ENCODE results near the gene DNAJC27.

DNAJC27 gene

DNA sequence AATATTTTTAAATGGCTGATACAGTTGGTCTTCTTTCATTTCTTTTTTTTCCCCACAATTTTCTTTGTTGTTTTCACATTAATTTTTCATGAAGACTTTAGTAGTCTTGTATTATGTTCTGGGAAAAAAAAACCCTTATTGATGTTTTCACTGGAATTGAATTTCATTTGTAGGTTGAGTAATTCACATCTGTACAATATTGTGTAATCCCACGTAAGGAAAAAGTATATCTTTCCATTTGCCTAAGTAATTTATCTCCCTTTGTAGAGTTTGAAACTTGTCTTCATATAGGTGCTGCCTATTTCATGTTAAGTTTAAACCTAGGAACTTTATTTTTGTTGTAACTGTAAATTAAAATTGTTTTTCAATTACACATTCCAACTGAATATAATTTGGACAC is 2.0 kb downstream of the DNAJC27 start:
- DNase-seq: no peak

DNA sequence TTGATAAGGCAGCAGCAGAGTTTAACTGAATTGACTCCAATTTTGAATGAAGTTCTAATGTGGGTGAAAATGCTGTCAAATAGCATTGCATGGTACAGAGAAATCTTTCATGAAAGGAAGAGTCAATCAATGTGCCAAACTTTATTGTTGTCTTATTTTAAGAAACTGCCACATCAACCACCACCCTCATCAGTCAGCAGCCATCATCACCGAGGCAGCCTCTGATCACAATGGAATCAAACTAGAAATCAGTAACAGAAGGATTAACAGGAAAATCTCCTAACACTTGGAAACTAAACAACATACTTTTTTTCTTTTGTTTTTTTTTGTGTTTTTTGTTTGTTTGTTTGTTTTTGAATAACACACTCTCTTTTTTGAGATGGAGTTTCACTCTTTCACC is 9.9 kb downstream of the DNAJC27 start:
- DNase-seq: no peak

DNA sequence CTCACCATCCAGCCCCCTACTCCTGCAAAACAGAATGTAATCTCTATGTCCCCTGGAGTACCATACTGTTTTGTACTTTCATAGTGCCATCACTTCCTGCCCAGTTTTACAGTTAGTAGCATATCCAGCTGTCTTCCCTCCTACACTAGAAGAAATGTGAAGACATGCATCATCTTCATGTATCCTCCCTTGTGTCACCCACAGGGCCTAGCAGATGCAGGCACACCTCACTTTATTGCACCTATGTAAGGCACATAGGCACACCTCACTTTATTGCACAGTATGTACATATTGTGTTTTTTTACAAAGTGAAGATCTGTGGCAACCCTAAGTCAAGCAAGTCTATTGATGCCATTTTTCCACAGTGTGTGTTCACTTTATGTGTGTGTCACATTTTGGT is 12.0 kb downstream of the DNAJC27 start:
- DNase-seq: no peak

DNA sequence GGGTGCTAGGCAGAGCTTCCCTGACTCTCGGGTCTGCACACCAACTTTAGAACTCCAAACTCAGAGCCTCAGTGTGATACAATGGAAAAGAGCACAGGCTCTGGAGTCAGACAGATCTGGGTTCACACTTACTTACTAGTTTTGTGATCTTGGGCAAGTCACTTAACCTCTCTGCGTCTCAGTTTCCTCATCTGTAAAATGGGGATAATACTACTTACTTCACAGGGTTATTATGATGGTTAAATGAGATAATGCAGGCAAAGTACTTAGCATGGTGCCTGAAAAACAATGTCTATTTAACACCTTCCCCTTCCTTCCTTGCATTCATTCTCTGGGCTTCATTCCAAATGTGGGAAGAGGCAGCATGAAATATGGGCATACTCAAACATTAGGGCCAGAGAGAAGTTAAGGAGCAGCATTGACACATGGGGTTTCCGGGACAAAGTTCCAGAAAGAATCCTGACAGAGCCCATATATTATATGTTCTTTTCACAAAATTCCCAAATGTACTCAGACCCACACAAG is 13.3 kb downstream of the DNAJC27 start:
- DNase-seq: no peak

DNA sequence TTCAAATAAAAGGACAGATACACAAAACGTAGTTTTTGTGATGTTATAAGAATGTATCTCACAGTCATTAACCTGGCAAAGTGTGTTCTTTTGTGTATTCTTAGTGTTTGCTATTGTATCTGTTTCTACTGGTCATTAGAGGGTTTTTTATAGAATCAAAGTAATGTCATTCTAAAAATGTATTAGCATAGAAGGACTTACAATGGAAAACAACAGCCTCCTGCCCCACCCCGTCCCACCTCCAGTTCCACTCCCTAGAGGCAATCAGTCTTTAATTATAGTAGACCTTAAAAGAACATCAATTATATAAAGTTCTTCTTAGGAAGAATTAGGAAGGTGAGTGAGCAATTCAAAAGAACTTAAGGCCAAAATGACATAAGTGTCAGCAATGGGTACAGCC is 13.8 kb downstream of the DNAJC27 start:
- DNase-seq: no peak

DNA sequence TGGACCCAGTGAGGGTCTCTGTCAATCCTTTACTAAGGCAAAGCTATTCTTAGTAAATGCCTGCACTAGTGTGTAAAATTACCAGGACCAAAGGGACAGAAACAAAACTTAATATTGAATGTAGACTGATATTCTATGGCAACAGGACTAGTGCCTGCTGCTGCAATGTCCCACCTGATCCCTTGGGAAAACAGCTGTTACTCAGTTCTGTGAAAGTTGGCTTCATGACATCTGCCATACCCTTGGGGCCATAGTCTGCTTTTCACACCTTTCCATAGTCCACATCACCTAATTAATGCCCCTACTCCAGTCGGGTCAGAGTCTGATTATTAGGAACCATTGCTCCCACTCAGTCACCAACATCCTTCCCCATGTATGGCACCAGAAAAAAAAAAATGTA is 14.5 kb downstream of the DNAJC27 start:
- DNase-seq: no peak

DNA sequence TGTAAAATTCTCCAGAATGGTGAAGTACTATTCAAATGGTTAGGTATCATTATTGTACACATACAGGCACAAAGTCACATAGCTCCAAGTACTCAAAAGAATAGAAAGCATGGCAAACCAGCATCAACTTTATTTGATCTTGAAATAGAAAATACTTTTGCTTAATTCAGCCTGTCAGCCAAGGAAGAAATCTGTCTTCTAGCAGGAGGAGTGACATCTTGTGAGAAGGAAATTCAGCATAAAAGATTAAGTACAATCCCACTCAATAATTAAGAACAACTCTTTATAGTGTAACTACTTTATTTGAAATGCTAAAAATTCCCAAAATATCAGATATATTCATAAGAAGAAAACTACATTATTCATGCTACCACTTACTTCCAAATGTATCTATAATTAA is 15.8 kb downstream of the DNAJC27 start:
- no peak for DNase-seq

DNA sequence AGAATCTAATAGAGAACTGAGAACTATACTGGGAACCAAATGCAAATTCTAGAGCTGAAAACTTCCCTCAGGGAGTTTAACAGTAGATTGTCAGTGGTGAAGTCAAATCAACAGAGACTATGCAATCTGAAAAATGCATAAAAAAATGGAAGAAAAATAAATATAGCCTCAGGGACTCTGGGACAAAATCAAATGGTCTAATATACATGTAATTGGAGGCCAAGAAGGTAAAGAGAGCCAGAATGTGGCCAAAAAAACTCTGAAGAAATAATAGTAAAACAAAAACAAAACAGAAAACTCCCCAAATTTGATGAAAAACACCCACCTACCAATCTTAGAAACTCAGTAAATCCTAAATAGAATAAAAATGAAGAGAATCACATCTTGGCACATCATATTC is 16.5 kb downstream of the DNAJC27 start:
- no peak for DNase-seq

DNA sequence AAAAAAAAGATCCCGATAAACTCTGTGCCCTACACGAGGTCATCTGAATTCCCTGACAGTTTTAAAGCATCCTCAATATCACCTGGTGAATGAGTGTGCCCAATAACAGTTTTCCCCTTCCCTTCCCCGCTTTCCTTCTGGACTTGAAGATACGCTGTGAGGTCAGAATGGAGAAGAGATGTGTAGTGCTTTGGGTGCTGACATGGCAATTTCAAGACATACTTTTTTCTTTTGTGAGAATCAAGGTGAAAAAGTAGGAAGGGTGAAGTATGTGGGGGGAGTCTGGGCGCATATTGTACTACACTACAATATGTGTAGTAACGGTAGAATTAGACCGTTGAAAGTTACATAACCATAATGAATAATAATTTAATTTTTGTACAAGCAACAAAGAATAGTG is 21.7 kb downstream of the DNAJC27 start:
- DNase-seq: no peak

DNA sequence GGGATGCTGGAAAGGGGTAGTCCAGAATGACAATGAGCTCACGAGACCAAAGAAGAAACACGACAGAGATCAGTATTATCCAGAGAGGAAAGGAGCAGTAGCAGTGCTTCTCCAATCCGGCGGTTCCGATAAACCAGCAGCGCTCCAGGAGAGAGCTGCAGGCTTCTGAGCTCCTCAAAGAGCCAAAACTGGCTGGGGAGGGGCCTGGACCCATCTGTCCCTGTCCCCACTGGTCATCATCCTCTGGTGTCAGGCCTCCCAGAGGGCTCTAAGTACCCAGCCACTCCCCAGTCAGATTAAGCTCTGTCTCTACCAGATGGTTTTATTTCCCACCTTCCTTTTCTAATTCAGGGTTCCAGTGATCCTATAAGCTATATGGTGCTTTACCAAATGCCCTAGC is 23.2 kb downstream of the DNAJC27 start:
- no peak for DNase-seq

DNA sequence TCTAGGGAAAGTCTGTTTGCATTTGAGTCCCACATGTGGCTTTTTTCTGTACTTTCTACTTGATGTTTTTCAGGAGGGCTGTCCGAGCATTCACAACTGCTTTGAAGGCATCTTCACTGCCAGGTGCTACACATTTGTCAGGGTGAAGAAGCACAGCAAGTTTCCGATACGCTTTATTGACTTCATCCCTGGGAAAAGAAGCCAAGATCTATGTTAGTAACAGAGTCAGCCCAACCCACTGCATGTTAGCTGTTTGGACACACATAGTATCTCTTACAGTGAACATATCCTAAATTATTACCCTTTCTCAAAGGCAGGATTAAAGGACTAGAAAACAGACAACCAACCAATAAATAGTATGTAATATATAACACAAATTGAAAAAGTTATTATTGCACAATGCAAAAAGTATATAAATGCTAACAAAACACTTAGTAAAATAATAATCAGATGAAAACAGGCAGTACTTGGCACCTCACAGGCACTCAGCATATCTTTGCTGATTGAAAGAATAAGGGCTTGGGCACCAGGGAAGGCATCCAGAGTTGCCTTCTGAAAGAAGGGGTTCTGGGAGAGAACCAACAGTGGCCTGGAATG is 24.1 kb downstream of the DNAJC27 start:
- DNase-seq: no peak

DNA sequence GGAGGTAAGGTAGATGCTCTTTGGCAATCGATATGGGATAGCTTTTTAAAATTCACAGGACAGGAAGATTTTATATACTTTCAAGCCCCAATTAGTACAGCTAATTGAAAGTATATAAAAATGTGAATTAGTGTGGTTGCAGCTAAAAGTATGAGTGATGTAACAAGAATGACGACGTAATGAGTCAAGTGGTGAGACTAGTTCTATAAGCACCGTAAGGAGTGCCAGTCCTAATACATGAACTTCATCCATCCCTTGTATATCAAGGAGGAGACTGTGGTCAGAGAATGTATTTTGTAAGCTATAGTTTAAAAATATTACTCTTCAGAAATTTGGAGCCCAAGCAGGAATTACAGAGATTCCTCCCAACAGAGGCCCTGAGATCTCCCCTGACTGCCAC is 25.8 kb downstream of the DNAJC27 start:
- no peak for DNase-seq

DNA sequence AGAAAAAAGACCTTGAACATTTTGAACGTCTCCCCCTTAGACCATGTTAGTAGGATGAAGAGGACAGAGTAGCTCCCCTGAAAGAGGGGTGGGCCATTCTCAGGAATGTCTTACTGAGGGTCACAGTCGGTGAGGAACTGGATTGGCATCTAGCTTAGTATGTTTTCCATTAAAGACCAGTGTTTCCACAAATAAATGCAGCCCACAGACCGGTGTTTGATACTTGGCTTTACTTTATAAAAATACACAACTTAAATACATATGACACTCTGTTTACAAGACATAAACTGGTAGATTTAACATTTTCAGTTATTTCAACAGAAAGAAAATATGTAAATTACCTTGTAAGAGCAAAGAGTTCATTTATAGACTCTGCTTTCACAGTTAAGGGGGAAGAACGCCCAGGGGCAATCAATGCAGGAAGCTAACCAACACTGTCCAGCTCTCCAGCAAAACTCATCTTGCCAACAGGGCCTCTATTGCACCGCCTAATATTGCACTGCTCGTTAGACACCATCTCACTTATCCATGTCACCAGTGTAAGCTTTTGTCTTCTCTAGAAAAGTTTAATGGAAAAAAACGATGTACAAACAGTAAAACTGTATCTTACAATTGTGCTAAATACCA is 28.2 kb downstream of the DNAJC27 start:
- DNase-seq: no peak

DNA sequence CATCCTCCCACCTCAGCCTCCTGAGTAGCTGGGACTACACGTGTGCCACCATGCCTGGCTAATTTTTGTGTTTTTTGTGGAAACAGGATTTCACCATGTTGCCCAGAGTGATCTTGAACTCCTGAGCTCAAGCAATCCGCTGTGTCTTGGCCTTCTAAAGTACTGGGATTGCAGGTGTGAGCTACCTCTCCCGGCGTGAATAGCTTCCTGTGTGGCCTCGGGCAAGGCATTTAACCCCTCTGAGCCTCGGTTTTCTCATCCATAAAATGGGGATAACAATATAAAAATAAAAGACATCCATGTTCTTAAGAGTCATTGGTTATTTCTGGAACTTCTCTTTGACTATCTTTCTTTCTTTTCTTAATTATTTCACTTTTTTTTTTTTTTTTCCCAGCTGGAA is 32.4 kb downstream of the DNAJC27 start:
- no peak for DNase-seq

DNA sequence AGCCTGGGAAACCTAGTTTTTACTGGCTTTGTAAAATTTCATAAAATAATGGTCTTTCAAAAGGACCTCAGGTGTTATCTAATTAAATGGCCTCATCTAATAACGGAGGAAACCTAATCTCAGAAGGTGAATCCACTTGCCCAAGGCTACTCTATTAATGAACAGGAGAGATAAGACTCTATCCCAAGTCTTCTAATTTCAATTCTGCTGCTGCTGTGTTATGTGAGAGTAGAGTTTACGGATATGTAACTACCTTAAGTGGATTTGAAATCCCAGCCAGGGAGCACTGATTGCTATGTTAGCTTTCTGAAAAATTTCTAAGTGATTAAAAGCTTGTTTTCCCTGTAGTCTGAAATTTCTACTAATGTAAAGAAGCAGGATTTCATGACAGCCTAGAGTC is 34.5 kb downstream of the DNAJC27 start:
- no peak for DNase-seq

DNA sequence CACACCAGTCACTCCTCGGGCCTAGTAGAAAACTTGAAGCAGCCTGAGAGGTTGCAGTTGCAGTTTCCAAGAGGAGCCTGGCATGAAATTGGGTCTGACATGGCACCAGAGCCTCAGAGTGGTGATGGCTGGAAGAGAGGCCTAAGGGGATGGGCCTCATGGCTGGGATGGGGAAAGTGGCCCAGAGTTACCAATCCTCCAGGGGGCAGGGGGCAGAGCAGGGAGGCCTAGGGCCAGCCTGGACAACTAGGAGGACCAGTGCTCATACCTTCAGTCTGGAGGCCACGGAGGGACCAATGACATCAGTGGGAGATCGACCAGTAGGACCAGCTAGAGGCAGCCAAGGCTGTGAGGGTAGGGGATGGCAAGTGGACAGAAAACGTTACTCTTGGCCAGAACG is 36.6 kb downstream of the DNAJC27 start:
- no peak for DNase-seq

DNA sequence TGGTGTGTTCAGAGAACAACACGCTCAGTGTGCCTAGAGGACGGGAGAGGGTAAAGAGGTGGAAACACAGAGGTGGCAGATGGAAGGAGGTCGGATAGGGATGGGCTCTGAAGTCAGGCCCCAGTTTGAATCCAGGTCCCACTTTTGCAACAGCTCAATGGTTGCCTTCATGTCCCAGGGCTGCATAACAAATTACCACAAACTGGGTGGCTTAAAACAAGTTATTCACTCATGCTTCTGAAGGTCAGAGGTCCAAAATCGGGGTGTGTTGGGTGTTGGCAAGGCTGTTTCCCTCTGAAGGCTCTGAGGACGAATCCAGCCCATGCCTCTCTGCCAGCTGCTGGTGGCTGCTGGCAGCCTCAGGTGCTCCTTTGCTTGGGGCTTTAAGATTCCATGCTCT is 39.0 kb downstream of the DNAJC27 start:
- DNase-seq: no peak

DNA sequence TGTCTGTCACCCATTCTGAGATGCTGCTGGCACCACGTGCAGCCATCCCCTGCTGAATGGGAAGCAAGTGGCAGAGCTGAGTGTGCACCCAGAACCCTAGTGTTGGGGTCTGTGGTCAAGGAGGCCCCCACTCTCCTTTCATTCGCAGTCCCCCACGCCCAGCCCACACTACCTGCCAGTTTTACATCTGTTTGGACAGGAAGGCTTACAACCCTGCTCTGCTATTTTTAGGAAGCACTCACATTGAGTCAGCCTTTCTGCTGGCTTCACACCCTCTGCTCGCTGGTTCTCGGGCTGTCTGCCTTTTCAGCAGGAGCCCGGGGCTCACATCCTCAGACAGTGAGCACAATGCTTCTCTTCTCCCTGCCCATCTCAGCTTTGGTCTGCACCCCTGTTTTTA is 41.0 kb downstream of the DNAJC27 start:
- DNase-seq: no peak

DNA sequence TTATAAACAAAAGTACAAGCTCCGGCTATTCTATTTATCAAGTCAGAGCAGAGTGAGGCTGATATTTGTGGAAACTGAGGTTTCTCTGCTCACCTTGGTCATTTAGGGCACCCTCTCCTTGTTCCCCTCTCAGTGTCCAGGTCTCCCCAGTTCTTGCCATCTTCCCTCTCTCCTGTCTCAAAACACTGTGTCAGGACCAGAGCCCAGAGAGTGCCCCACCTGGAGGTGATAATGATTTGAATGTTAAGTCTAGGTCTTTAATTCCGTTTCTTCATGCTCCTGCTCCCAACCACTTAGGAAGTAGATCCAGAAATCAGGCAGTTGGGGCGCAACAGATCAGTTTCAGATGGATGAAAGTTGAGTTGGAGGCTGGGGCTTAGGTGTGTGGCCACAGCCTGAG is 42.5 kb downstream of the DNAJC27 start:
- no peak for DNase-seq

DNA sequence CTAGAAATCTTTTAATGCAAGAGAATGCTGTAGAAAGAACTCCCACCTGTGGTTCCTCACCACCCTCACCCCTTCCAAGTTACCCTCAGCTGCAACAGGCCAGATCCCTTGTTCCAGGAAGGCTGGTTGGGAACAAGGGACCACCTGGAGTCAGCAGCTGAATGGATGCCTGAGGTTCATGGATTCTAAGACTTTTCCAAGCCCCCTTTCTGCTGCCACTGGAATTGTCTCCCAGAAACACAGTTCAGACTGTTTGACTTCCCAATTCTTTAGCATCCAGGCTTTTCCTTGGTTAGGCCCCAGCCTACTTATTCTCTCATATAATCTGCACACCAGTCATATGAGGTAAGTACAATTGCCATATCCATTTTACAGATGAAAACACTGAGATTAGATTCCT is 43.7 kb downstream of the DNAJC27 start:
- DNase-seq: no peak

DNA sequence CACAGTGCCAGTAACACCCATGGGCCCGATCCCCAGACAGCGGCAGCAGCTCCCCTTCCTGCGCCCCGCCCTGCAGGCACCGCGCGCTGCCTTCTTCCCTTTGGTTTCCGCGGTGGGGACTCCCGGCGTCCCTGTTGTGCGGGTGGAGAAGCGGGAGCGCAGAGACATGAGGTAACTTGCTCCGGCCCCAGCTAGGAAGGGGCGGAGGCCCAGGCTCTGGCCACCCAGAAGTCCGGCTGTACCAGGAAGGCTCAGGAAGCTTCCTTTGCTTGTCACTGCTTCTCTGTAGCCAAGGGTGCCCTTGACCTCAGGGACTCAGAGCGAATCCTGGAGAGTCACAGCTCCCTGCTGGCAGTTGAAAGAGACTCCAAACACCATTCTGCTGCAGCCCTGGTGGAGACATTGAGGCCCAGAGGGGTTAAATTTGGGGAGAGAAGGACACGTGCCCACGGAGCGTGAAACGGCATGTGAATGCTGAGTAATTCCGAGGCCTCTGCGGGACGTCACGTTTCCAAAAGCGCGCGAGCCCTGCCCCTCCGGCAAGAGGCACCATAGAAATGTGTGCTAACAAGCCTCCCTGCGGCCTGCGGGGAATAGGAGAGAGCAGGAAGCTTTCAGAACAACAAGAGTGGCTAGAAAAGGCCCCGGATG is 45.0 kb downstream of the DNAJC27 start:
- no peak for DNase-seq

DNA sequence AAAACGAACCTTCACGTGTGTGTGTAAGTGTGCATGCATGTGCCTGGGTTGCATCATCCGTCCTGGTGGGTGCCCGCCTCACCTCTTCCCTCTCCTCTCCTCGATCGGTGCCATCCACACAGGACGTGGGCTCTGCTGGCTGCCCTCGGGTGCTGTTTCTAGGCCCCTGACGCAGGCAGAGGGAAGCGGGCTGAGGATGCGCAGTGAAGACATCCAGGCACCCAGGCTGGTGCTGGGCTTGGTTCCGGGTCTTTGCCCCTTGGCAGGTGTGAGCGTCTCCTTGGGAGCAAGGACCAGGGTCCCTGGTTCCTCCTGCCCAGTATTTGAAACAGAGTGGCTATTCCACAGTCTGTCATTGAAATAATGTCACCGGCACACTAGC is 45.5 kb downstream of the DNAJC27 start:
- DNase-seq: no peak

DNA sequence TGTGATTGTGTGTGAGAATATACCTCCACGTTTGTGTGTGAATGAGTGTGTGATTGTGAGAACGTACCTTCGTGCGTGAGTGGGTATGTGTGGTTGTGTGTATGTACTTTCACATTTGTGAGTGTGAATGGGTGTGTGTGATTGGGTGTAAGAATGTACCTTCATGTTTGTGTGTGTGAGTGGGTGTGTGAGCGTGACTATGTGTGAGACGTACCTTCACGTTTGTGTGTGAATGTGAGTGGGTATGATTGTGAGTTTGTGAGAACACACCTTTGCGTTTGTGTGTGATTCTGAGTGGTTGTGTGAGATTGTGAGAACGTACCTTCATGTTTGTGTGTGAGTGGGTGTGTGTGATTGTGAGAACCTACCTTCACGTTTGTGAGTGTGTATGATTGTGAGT is 45.9 kb downstream of the DNAJC27 start:
- DNase-seq: no peak

DNA sequence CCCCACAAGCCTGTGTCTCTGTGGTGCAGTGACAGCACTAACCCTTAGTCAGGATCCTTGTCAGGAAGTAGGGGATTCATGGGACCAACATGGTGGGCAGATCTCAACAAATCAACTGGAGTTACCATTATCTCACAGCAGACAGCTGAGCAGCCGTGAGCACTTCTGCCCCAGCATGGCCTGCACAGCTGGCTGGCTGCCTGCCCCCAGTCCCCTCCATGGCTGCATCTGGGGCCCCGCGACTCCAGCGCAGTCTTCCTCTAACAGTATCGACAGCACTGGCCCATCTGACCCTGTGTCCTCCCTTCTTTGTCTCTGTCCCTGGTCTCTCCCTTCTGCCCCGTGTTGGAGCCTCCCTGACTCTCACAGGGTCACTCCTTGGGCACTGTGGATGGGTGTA is 47.0 kb downstream of the DNAJC27 start:
- no peak for DNase-seq

DNA sequence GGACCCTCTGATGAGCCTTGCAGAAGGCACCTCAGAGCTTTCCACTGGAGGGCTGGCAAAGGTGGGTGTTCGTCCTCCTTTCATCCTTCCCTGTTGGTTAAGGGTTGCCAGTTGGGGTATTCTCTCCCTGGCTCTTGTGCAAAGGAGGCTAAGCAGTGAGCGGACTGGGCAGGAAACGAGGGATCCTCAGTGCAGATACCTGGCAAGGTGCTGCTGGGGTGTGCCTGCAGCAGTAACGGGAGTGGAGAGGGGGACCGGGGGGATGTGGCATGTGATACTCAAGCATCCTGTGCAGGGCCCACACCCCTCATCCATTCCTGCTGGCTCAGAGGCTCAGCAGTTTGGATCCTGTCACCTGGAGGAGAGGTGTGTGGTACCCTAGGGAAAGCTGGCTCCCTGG is 47.5 kb downstream of the DNAJC27 start:
- DNase-seq: no peak
